ENCODE results near the gene HOXB5.

The HOXB5 gene

DNA sequence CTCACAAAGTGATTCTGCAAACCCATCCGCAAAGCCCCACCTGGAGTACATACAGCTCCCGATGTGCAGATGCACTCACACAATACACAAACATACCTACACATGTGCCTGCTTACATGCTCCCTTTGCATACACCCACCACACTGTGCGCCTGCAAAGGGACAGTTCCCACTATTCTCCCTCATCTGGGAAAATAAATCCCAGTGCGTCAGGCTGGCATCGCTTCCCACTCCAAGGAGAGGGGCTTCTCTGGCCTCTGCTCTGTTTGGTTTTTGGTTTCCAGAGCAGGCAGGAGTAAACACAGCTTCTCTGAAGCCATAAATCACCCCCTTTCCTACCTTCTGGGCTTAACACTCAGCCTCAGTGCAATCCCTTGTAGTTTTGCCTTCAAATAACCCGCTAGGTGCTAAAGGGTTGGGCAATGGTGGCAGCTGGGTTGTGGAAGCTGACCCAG, 30.2 kb downstream of the HOXB5 start:
- Histone ChIP-seq H3K4ac (ENCODE audit: low read length) (no peak overlapping the region), H2AK5ac (ENCODE audit: low read depth, low read length) (no peak overlapping the region), H2BK120ac (ENCODE audit: low read depth, low read length) (no peak overlapping the region), H2BK12ac (ENCODE audit: low read length) (no peak overlapping the region), H3K9me3 (replicated peaks in 1 of 2; ENCODE audit: control insufficient read depth in 2 of 2, insufficient read depth in 1 of 2, low read depth in 1 of 2, low read length in 2 of 2) (peaks cover 0 to 2% of the 10 kb centered on the region in 2 donors), H3K4me1 (ENCODE audit: control insufficient read depth in 2 of 2, insufficient read depth in 1 of 2, low read depth in 1 of 2, low read length in 2 of 2) (no peaks in the 10 kb centered on the region), H3K36me3 (replicated peaks in 1 of 2; ENCODE audit: control insufficient read depth in 2 of 2, insufficient read depth in 2 of 2, low read length in 2 of 2) (no peaks in the 10 kb centered on the region), H3K27ac (replicated peaks; ENCODE audit: low read length) (no peak overlapping the region), H4K91ac (ENCODE audit: low read depth, low read length, poor library complexity) (no peak overlapping the region), H4K8ac (ENCODE audit: low read depth, low read length) (no peak overlapping the region), H3K18ac (ENCODE audit: low read length) (no peak overlapping the region), H2BK5ac (ENCODE audit: low read length) (no peak overlapping the region), H3K9ac (ENCODE audit: low read depth, low read length, poor library complexity) (no peak overlapping the region), H2AFZ (ENCODE audit: low read length) (no peak overlapping the region), H3K4me2 (ENCODE audit: insufficient read depth, low read length, poor library complexity, severe bottlenecking) (no peak overlapping the region), H3K23ac (ENCODE audit: low read depth, low read length, poor library complexity) (peak overlapping the region; percentile 69), H3K4me3 (ENCODE audit: low read length in 2 of 2) (no peak overlapping the region), H3K27me3 (ENCODE audit: control insufficient read depth in 3 of 3, insufficient read depth in 3 of 3, low read depth in 1 of 3, low read length in 3 of 3) (peaks cover 69 to 98% (median 98%) of the 10 kb centered on the region in 3 experiments), H3K79me1 (ENCODE audit: low read depth, low read length) (no peaks in the 10 kb centered on the region), H2BK15ac (ENCODE audit: low read length) (no peak overlapping the region), H3K14ac (ENCODE audit: low read length) (no peak overlapping the region)
- no CpG with 5 or more reads among the region's 6 CpGs for WGBS, 2 donors (ENCODE audit: extremely low coverage in 2 of 2, insufficient read length in 2 of 2, insufficient replicate concordance in 1 of 2)
- DNase-seq (ENCODE audit: low spot score): no peak

DNA sequence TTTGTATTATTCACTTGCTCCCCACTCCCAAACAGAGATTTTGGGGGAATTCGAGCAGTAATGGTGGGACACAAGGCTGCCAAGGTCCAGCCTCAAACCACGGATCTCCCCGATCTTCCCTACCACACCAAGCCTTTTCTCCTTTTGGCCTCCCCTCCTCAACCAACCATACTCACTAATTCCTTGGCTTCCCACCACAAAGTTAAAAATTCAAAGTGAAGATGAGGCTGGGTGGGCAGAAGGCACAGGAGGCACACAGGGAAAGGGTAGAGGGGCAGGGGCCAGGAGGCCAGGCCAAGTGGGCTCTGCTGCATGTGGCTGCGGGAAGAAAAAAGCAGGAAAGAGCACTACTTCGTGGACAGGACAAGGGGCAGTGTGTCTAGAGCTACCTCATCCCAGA, 30.6 kb downstream of the HOXB5 start:
- DNase-seq (ENCODE audit: low spot score): no peak
- no CpG with 5 or more reads among the region's 5 CpGs for WGBS, 2 donors (ENCODE audit: extremely low coverage in 2 of 2, insufficient read length in 2 of 2, insufficient replicate concordance in 1 of 2)
- H3K4me3 ChIP-seq (ENCODE audit: low read length in 2 of 2): no peak overlapping the region
- H3K18ac ChIP-seq (ENCODE audit: low read length): no peak overlapping the region
- H3K36me3 ChIP-seq (replicated peaks in 1 of 2; ENCODE audit: control insufficient read depth in 2 of 2, insufficient read depth in 2 of 2, low read length in 2 of 2): no peaks in the 10 kb centered on the region
- no peak overlapping the region for H3K4me2 ChIP-seq (ENCODE audit: insufficient read depth, low read length, poor library complexity, severe bottlenecking)
- no peak overlapping the region for H2BK120ac ChIP-seq (ENCODE audit: low read depth, low read length)
- H3K4ac ChIP-seq (ENCODE audit: low read length): no peak overlapping the region
- H3K79me1 ChIP-seq (ENCODE audit: low read depth, low read length): no peaks in the 10 kb centered on the region
- H2AK5ac ChIP-seq (ENCODE audit: low read depth, low read length): no peak overlapping the region
- no peak overlapping the region for H2BK12ac ChIP-seq (ENCODE audit: low read length)
- no peak overlapping the region for H2BK5ac ChIP-seq (ENCODE audit: low read length)
- no peak overlapping the region for H2AFZ ChIP-seq (ENCODE audit: low read length)
- no peak overlapping the region for H4K91ac ChIP-seq (ENCODE audit: low read depth, low read length, poor library complexity)
- no peak overlapping the region for H3K9ac ChIP-seq (ENCODE audit: low read depth, low read length, poor library complexity)
- H3K23ac ChIP-seq (ENCODE audit: low read depth, low read length, poor library complexity): no peak overlapping the region
- H3K14ac ChIP-seq (ENCODE audit: low read length): no peak overlapping the region
- no peak overlapping the region for H2BK15ac ChIP-seq (ENCODE audit: low read length)
- H4K8ac ChIP-seq (ENCODE audit: low read depth, low read length): no peak overlapping the region
- H3K27me3 ChIP-seq (ENCODE audit: control insufficient read depth in 3 of 3, insufficient read depth in 3 of 3, low read depth in 1 of 3, low read length in 3 of 3): peaks cover 74 to 98% (median 98%) of the 10 kb centered on the region in 3 experiments
- no peak overlapping the region for H3K27ac ChIP-seq (replicated peaks; ENCODE audit: low read length)
- no peaks in the 10 kb centered on the region for H3K4me1 ChIP-seq (ENCODE audit: control insufficient read depth in 2 of 2, insufficient read depth in 1 of 2, low read depth in 1 of 2, low read length in 2 of 2)
- H3K9me3 ChIP-seq (replicated peaks in 1 of 2; ENCODE audit: control insufficient read depth in 2 of 2, insufficient read depth in 1 of 2, low read depth in 1 of 2, low read length in 2 of 2): peaks cover 0 to 2% of the 10 kb centered on the region in 2 donors

GRCh38 chr17:48561884-48562810, 31.4 kb downstream of the HOXB5 start:
- no peak for DNase-seq (ENCODE audit: low spot score)
- no peak overlapping the region for H3K27ac ChIP-seq (replicated peaks; ENCODE audit: low read length)
- H2BK5ac ChIP-seq (ENCODE audit: low read length): no peak overlapping the region

More at GRCh38 chr17:48561884-48562810, 31.4 kb downstream of the HOXB5 start:
- no peaks in the 10 kb centered on the region for H3K79me1 ChIP-seq (ENCODE audit: low read depth, low read length)
- no peak overlapping the region for H3K18ac ChIP-seq (ENCODE audit: low read length)
- no peaks in the 10 kb centered on the region for H3K36me3 ChIP-seq (replicated peaks in 1 of 2; ENCODE audit: control insufficient read depth in 2 of 2, insufficient read depth in 2 of 2, low read length in 2 of 2)
- H2BK120ac ChIP-seq (ENCODE audit: low read depth, low read length): no peak overlapping the region
- no CpG with 5 or more reads among the region's 15 CpGs for WGBS, 2 donors (ENCODE audit: extremely low coverage in 2 of 2, insufficient read length in 2 of 2, insufficient replicate concordance in 1 of 2)
- peaks cover 71 to 98% (median 98%) of the 10 kb centered on the region in 3 experiments for H3K27me3 ChIP-seq (ENCODE audit: control insufficient read depth in 3 of 3, insufficient read depth in 3 of 3, low read depth in 1 of 3, low read length in 3 of 3)
- H3K23ac ChIP-seq (ENCODE audit: low read depth, low read length, poor library complexity): no peak overlapping the region
- no peak overlapping the region for H3K4me3 ChIP-seq (ENCODE audit: low read length in 2 of 2)
- H3K4me2 ChIP-seq (ENCODE audit: insufficient read depth, low read length, poor library complexity, severe bottlenecking): no peak overlapping the region
- no peak overlapping the region for H3K9ac ChIP-seq (ENCODE audit: low read depth, low read length, poor library complexity)
- H3K4ac ChIP-seq (ENCODE audit: low read length): no peak overlapping the region
- H2AK5ac ChIP-seq (ENCODE audit: low read depth, low read length): no peak overlapping the region
- no peaks in the 10 kb centered on the region for H3K4me1 ChIP-seq (ENCODE audit: control insufficient read depth in 2 of 2, insufficient read depth in 1 of 2, low read depth in 1 of 2, low read length in 2 of 2)
- no peak overlapping the region for H4K91ac ChIP-seq (ENCODE audit: low read depth, low read length, poor library complexity)
- no peak overlapping the region for H3K14ac ChIP-seq (ENCODE audit: low read length)
- no peak overlapping the region for H2BK15ac ChIP-seq (ENCODE audit: low read length)
- no peak overlapping the region for H2AFZ ChIP-seq (ENCODE audit: low read length)
- no peak overlapping the region for H2BK12ac ChIP-seq (ENCODE audit: low read length)
- peaks cover 0 to 2% of the 10 kb centered on the region in 2 donors for H3K9me3 ChIP-seq (replicated peaks in 1 of 2; ENCODE audit: control insufficient read depth in 2 of 2, insufficient read depth in 1 of 2, low read depth in 1 of 2, low read length in 2 of 2)
- no peak overlapping the region for H4K8ac ChIP-seq (ENCODE audit: low read depth, low read length)

Measured in neuronal stem cell (in vitro differentiated cells).